Muscle of arm (tissue), 12 donors: ENCODE results near the gene ARL6IP4. TPM values are rescaled to one million over a fixed set of nuclear protein-coding genes. Genes with fewer than 3 reads are reported as not detected.

Experiments
- polyA plus RNA-seq, 12 donors: library from polyadenylated mRNA; unstranded; fragments of 120-200 nt; gene quantifications; one replicate each; pipeline ENCODE4 v1.2.1, GENCODE V29; 2013; ENCODE audit not compliant: insufficient read length in 12 of 12

ARL6IP4 gene
- polyA plus RNA-seq, 12 donors = 111 to 263 (median 139) TPM; not detected in 1

Other genes starting within 250 kb of the ARL6IP4 start
- under 1 TPM in 10 of 12 donors, not detected in 2; 0.04 to 0.82 (median 0.15) TPM for gene HCAR1, start 249.8 kb upstream of the ARL6IP4 start, polyA plus RNA-seq
- gene DENR, start 227.9 kb upstream of the ARL6IP4 start, polyA plus RNA-seq = 10 to 100 TPM in 11 of 12 donors, not detected in 1; 54.0 to 78.8 (median 70.0) TPM
- gene CCDC62, start 206.1 kb upstream of the ARL6IP4 start, polyA plus RNA-seq = 1 to 10 TPM in 4 of 12 donors, under 1 TPM in 6, not detected in 2; 0.53 to 1.3 (median 0.80) TPM
- 10 to 100 TPM in 2 of 12 donors, 1 to 10 TPM in 9, not detected in 1; 5.2 to 30.0 (median 6.6) TPM for gene HIP1R, start 145.2 kb upstream of the ARL6IP4 start, polyA plus RNA-seq
- gene VPS37B, start 84.6 kb upstream of the ARL6IP4 start, polyA plus RNA-seq = 10 to 100 TPM in 11 of 12 donors, not detected in 1; 19.7 to 69.1 (median 22.3) TPM
- 1 to 10 TPM in 10 of 12 donors, not detected in 2; 2.4 to 5.3 (median 3.2) TPM for gene ABCB9, start 14.2 kb upstream of the ARL6IP4 start, polyA plus RNA-seq
- gene OGFOD2, start 5.4 kb upstream of the ARL6IP4 start, polyA plus RNA-seq = 10 to 100 TPM in 2 of 12 donors, 1 to 10 TPM in 8, not detected in 2; 7.0 to 12.2 (median 8.6) TPM
- gene PITPNM2, start 170.4 kb downstream of the ARL6IP4 start, polyA plus RNA-seq = 1 to 10 TPM in 11 of 12 donors, not detected in 1; 3.8 to 9.2 (median 4.7) TPM